IMR-90 (cell line): ENCODE data around the gene CFAP298. TPM values are rescaled to one million over a fixed set of nuclear protein-coding genes. Genes with fewer than 3 reads are reported as not detected.

Experiments
- ATAC-seq: fragments of 200-7000 bp; cut with Tn5 transposase; 2 replicates; pipeline ENCODE4 v1.9.1; 2020; ENCODE audit warnings: low read depth, mild to moderate bottlenecking, moderate library complexity
- BruUV-seq: library from RNA; stranded (reverse); fragments of 400-500 nt; replicated peaks from 2 replicates; lab custom pipeline; 2021; lab: Mats Ljungman, UMichigan
- CTCF ChIA-PET: fragments of 300-600 bp; formaldehyde crosslinking; extraction: SDS; loops from one replicate; lab custom pipeline; 2021; ENCODE audit warnings: antibody characterized with exemption; lab: Yijun Ruan, JAX
- POLR2A ChIA-PET: fragments of 300-600 bp; sonication (Branson Sonifier 250); formaldehyde crosslinking; loops from one replicate; lab custom pipeline; 2022; ENCODE audit warnings: antibody characterized with exemption; ENCODE audit not compliant: unreplicated experiment; lab: Charles Lee
- DNase-seq: peaks from one replicate; pipeline ENCODE4 v3.0.0; 2013
- H2AFZ ChIP-seq: replicated peaks from 2 replicates; pipeline ENCODE3; 2013; ENCODE audit warnings: low read length, mild to moderate bottlenecking; ENCODE audit not compliant: poor library complexity
- H2AK5ac ChIP-seq: 2 replicates; pipeline ENCODE4 v1.6.1; 2013; ENCODE audit warnings: low read depth, low read length, inconsistent platforms
- H2AK9ac ChIP-seq: replicated peaks from 2 replicates; pipeline ENCODE3; 2013; ENCODE audit warnings: mild to moderate bottlenecking, low read depth, low read length, moderate library complexity; ENCODE audit not compliant: poor library complexity
- H2BK120ac ChIP-seq: 2 replicates; pipeline ENCODE4 v1.6.1; 2013; ENCODE audit warnings: low read depth, low read length, inconsistent platforms
- H2BK15ac ChIP-seq: 3 replicates; pipeline ENCODE4 v1.6.1; 2013; ENCODE audit warnings: low read depth, low read length, inconsistent platforms
- H2BK20ac ChIP-seq: 2 replicates; pipeline ENCODE4 v1.6.1; 2013; ENCODE audit warnings: low read depth, mild to moderate bottlenecking, inconsistent platforms, low read length, moderate library complexity
- H2BK5ac ChIP-seq: 2 replicates; pipeline ENCODE4 v1.6.1; 2013; ENCODE audit warnings: mild to moderate bottlenecking, low read depth, low read length, inconsistent platforms; ENCODE audit not compliant: poor library complexity, severe bottlenecking
- H3K14ac ChIP-seq: replicated peaks from 2 replicates; pipeline ENCODE4 v1.6.1; 2013; ENCODE audit warnings: low read depth, low read length, inconsistent platforms
- H3K18ac ChIP-seq: 2 replicates; pipeline ENCODE4 v1.6.1; 2013; ENCODE audit warnings: low read depth, low read length, control low read depth
- H3K23ac ChIP-seq: 2 replicates; pipeline ENCODE4 v1.6.1; 2013; ENCODE audit warnings: low read depth, low read length, inconsistent platforms
- H3K27ac ChIP-seq: 2 replicates; pipeline ENCODE4 v1.5.1; 2013; ENCODE audit warnings: mild to moderate bottlenecking, control low read depth, low read length; ENCODE audit not compliant: insufficient read depth
- H3K27me3 ChIP-seq: 2 replicates; pipeline ENCODE4 v1.6.1; 2013; ENCODE audit warnings: low read length; ENCODE audit not compliant: control insufficient read depth, insufficient read depth
- H3K36me3 ChIP-seq: 2 replicates; pipeline ENCODE4 v1.6.1; 2013; ENCODE audit warnings: low read length, mixed read lengths; ENCODE audit not compliant: control insufficient read depth, insufficient read depth
- H3K4ac ChIP-seq: 2 replicates; pipeline ENCODE4 v1.6.1; 2013; ENCODE audit warnings: low read depth, low read length, inconsistent platforms
- H3K4me1 ChIP-seq: 2 replicates; pipeline ENCODE4 v1.6.1; 2013; ENCODE audit warnings: low read length, mixed read lengths; ENCODE audit not compliant: control insufficient read depth, insufficient read depth
- H3K4me2 ChIP-seq: 2 replicates; pipeline ENCODE4 v1.6.1; 2013; ENCODE audit warnings: low read depth, mild to moderate bottlenecking, control low read depth, low read length, moderate library complexity
- H3K4me3 ChIP-seq: 2 replicates; pipeline ENCODE4 v1.5.1; 2013; ENCODE audit warnings: low read depth, mild to moderate bottlenecking, control low read depth, low read length, moderate library complexity; ENCODE audit not compliant: insufficient read depth
- H3K56ac ChIP-seq: 2 replicates; pipeline ENCODE4 v1.6.1; 2013; ENCODE audit warnings: low read length, inconsistent platforms; ENCODE audit not compliant: insufficient read depth; ENCODE audit errors: extremely low read depth
- H3K79me1 ChIP-seq, 2 experiments: 2 replicates each; pipeline ENCODE4 v1.6.1; 2013; ENCODE audit warnings: low read length in 2 of 2, inconsistent platforms in 1 of 2, low read depth in 1 of 2
- H3K9ac ChIP-seq: 2 replicates; pipeline ENCODE4 v1.6.1; 2013; ENCODE audit warnings: low read depth, low read length, control low read depth
- H3K9me1 ChIP-seq: 2 replicates; pipeline ENCODE4 v1.6.1; 2013; ENCODE audit warnings: low read length, inconsistent platforms; ENCODE audit not compliant: insufficient read depth
- H3K9me3 ChIP-seq: 2 replicates; pipeline ENCODE4 v1.6.1; 2013; ENCODE audit warnings: low read length; ENCODE audit not compliant: control insufficient read depth, insufficient read depth
- H4K20me1 ChIP-seq: 2 replicates; pipeline ENCODE4 v1.6.1; 2013; ENCODE audit warnings: low read length, inconsistent platforms; ENCODE audit not compliant: insufficient read depth
- H4K5ac ChIP-seq: 2 replicates; pipeline ENCODE4 v1.6.1; 2013; ENCODE audit warnings: mild to moderate bottlenecking, low read depth, low read length, control low read depth
- H4K8ac ChIP-seq, 2 experiments: 2 replicates each; pipeline ENCODE4 v1.6.1; 2013; ENCODE audit warnings: low read depth in 2 of 2, low read length in 2 of 2, control low read depth in 1 of 2, inconsistent platforms in 1 of 2
- H4K91ac ChIP-seq: 2 replicates; pipeline ENCODE4 v1.6.1; 2013; ENCODE audit warnings: low read depth, low read length, inconsistent platforms; ENCODE audit not compliant: insufficient read depth
- BHLHE40 ChIP-seq: fragments of 150-350 bp; IDR thresholded peaks from 2 replicates; pipeline ENCODE4 v1.6.1; 2016; ENCODE audit warnings: mild to moderate bottlenecking, low read depth, low read length
- CEBPB ChIP-seq: IDR thresholded peaks from 2 replicates; pipeline ENCODE4 v1.6.1; 2012; ENCODE audit warnings: low read depth, low read length, improper control_type of control experiment
- CHD1 ChIP-seq: IDR thresholded peaks from 2 replicates; pipeline ENCODE4 v1.6.1; 2012; ENCODE audit warnings: low read depth, low read length, improper control_type of control experiment
- CTCF ChIP-seq: conservative IDR thresholded peaks from 2 replicates; pipeline ENCODE4 v1.5.1; 2012; ENCODE audit warnings: mild to moderate bottlenecking, low read depth, low read length, improper control_type of control experiment
- FOS ChIP-seq: fragments of 150-350 bp; IDR thresholded peaks from 2 replicates; pipeline ENCODE4 v1.6.1; 2016; ENCODE audit warnings: low read depth, low read length
- MAFK ChIP-seq: IDR thresholded peaks from 2 replicates; pipeline ENCODE4 v1.6.1; 2012; ENCODE audit warnings: low read depth, low read length, improper control_type of control experiment
- MAZ ChIP-seq: IDR thresholded peaks from 2 replicates; pipeline ENCODE4 v1.6.1; 2012; ENCODE audit warnings: low read depth, mild to moderate bottlenecking, low read length, improper control_type of control experiment, moderate library complexity, borderline replicate concordance
- MXI1 ChIP-seq: IDR thresholded peaks from 2 replicates; pipeline ENCODE4 v1.6.1; 2012; ENCODE audit warnings: low read depth, mild to moderate bottlenecking, low read length, moderate library complexity, borderline replicate concordance
- NFE2L2 ChIP-seq: fragments of 150-350 bp; IDR thresholded peaks from 2 replicates; pipeline ENCODE4 v1.6.1; 2016; ENCODE audit warnings: low read depth, mild to moderate bottlenecking, low read length
- POLR2A ChIP-seq: IDR thresholded peaks from 2 replicates; pipeline ENCODE4 v1.6.1; 2012; ENCODE audit warnings: mild to moderate bottlenecking, low read depth, low read length
- RAD21 ChIP-seq: IDR thresholded peaks from 2 replicates; pipeline ENCODE4 v1.6.1; 2012; ENCODE audit warnings: low read length, improper control_type of control experiment
- RCOR1 ChIP-seq: IDR thresholded peaks from 2 replicates; pipeline ENCODE4 v1.6.1; 2012; ENCODE audit warnings: mild to moderate bottlenecking, low read length, improper control_type of control experiment; ENCODE audit not compliant: insufficient replicate concordance
- RFX5 ChIP-seq: IDR thresholded peaks from 2 replicates; pipeline ENCODE4 v1.8.0; 2012; ENCODE audit warnings: low read depth, mild to moderate bottlenecking, low read length, moderate library complexity
- SMC3 ChIP-seq: fragments of 150-350 bp; IDR thresholded peaks from 2 replicates; pipeline ENCODE4 v1.6.1; 2016; ENCODE audit warnings: low read depth, mild to moderate bottlenecking, antibody characterized with exemption, low read length, moderate library complexity
- USF2 ChIP-seq: fragments of 150-350 bp; IDR thresholded peaks from 2 replicates; pipeline ENCODE4 v1.6.1; 2017; ENCODE audit warnings: mild to moderate bottlenecking, antibody characterized with exemption, low read length, low read depth
- WGBS, 2 experiments: methylation state at CpG; one replicate each; pipeline versions ENCODE4 v1.1.5 to v1.1.7; 2013; ENCODE audit warnings: missing lambda C conversion rate in 2 of 2; ENCODE audit not compliant: insufficient read length in 1 of 2; ENCODE audit errors: extremely low coverage in 2 of 2; 5-methylcytosine and 5-hydroxymethylcytosine counted together
- dilution Hi-C: fragments of 300-500 bp; cut with HindIII; formaldehyde crosslinking; loops from one replicate; pipeline ENCODE4 v1.14.3; 2018; ENCODE audit warnings: low sequenced_read_pairs; ENCODE audit not compliant: unreplicated experiment
- in situ Hi-C: fragments of 300-500 bp; cut with MboI; formaldehyde crosslinking; loops from 3 replicates; pipeline ENCODE4 v1.14.3; 2019; ENCODE audit warnings: low sequenced_read_pairs, inconsistent platforms, mixed read lengths
- intact Hi-C: fragments of 100-400 bp; cut with micrococcal nuclease; formaldehyde crosslinking; loops from 2 replicates; pipeline ENCODE4 v1.10.0; 2022
- polyA plus RNA-seq, 3 experiments: library from polyadenylated mRNA; depleted of rRNA; stranded (reverse); fragments of >200 nt; gene quantifications; 2 replicates each; pipeline ENCODE4 v1.2.3, GENCODE V29; 2012; ENCODE audit warnings: low replicate concordance in 1 of 3
- total RNA-seq: library from RNA; depleted of rRNA; stranded (reverse); fragments of >200 nt; gene quantifications from 2 replicates; pipeline ENCODE4 v1.2.3, GENCODE V29; 2012
- TF ChIP-seq, protein P1 (sequence below): fragments of 150-350 bp; IDR thresholded peaks from 2 replicates; pipeline ENCODE4 v1.6.1; 2016; ENCODE audit warnings: low read depth, mild to moderate bottlenecking, low read length, moderate library complexity, borderline replicate concordance

Gene CFAP298
- total and polyA plus RNA-seq, 2 of the 4 experiments (the other 2 are of a cell fraction) = 8.1 to 25.7 TPM

DNA sequence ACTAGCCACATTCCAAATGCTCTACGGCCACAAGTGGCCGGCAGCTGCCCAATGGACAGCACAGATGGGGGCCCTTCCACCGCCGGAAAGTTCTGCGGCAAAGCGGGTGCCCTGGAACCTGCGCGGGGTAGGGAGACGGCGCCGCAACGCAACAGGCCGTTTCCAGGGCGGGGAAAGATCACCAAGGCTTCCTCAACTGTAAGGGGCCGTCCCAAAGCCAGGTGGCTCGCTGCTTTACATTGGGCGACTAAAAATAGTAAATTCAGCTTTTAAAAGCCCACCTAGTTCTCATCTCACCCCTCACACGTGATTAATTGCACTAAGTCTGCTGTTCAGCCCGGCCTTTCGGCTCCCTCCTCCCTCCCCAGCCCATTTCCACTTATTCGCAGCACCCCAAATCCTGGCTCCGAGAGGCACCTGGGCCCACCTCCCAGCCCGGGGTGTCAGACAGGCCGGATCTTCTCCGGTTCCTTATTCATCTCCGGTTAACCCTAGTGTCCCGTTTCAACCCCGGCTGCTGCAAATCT is 643 bp downstream of the CFAP298 start:
- ChIA-PET CTCF (interaction anchor here (4.3 kb wide), 1 partner anchor 11 kb away, joined by 26 read pairs; no protein-coding TSS in a partner anchor), POLR2A (no interaction called here)
- H2AFZ ChIP-seq = peak overlapping the region; percentile 100
- TF ChIP-seq MXI1 = no peak
- TF ChIP-seq RFX5 = no peak
- TF ChIP-seq RCOR1 = no peak
- no peak for TF ChIP-seq NFE2L2
- TF ChIP-seq, protein P1, sequence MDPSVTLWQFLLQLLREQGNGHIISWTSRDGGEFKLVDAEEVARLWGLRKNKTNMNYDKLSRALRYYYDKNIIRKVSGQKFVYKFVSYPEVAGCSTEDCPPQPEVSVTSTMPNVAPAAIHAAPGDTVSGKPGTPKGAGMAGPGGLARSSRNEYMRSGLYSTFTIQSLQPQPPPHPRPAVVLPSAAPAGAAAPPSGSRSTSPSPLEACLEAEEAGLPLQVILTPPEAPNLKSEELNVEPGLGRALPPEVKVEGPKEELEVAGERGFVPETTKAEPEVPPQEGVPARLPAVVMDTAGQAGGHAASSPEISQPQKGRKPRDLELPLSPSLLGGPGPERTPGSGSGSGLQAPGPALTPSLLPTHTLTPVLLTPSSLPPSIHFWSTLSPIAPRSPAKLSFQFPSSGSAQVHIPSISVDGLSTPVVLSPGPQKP = no peak
- TF ChIP-seq FOS = no peak
- no peak for TF ChIP-seq CHD1
- TF ChIP-seq MAZ = no peak
- no peak for TF ChIP-seq CEBPB
- no peak for TF ChIP-seq MAFK
- TF ChIP-seq SMC3 = no peak
- no peak for TF ChIP-seq POLR2A
- TF ChIP-seq CTCF = no peak
- no peak for TF ChIP-seq BHLHE40
- TF ChIP-seq USF2 = no peak
- TF ChIP-seq RAD21 = no peak
- peak overlapping the region; percentile 85 for H3K4me2 ChIP-seq
- peak overlapping the region; percentile 91; the same call in 1 of the 2 replicates for H3K27ac ChIP-seq
- no peaks in the 10 kb centered on the region for H3K9me3 ChIP-seq
- peak overlapping the region; percentile 85 for H3K9ac ChIP-seq
- no peaks in the 10 kb centered on the region for H3K9me1 ChIP-seq
- no peak overlapping the region; the same call in 1 of the 2 replicates for H3K14ac ChIP-seq
- H4K8ac ChIP-seq = peak overlapping the region in 1 of 2 experiments; percentile 46; a peak in 2 of 4 replicates
- ATAC-seq (peak; percentile 15), DNase-seq (peak; percentile 18)
- peak overlapping the region; percentile 90 for H2AK9ac ChIP-seq
- H3K79me1 ChIP-seq = peaks cover 16 to 18% of the 10 kb centered on the region in 2 experiments
- H3K18ac ChIP-seq = no peak overlapping the region
- H3K4me3 ChIP-seq = peak overlapping the region; percentile 80
- H3K23ac ChIP-seq = 0 out of 2 replicates have a peak overlapping the region, but pooled peaks have one; percentile 54
- H2BK120ac ChIP-seq = no peak overlapping the region
- H4K91ac ChIP-seq = no peak overlapping the region
- no peak overlapping the region for H2BK15ac ChIP-seq
- H4K5ac ChIP-seq = no peak overlapping the region
- no peak overlapping the region for H2BK20ac ChIP-seq
- peaks cover 2% of the 10 kb centered on the region; the same call in 1 of the 2 replicates for H3K4me1 ChIP-seq
- 1% methylated on average over 21 of the region's 28 CpGs; no CpG with 5 or more reads in 1 of the 2 experiments for WGBS, 2 experiments
- no peak overlapping the region for H2BK5ac ChIP-seq
- dilution Hi-C loops = no loop called here
- BruUV-seq = no TSS peak
- intact Hi-C loops = no loop called here
- in situ Hi-C loops = no loop called here
- no peaks in the 10 kb centered on the region for H3K27me3 ChIP-seq
- no peak overlapping the region for H3K4ac ChIP-seq
- H4K20me1 ChIP-seq = peaks cover 4% of the 10 kb centered on the region; the same call in 1 of the 2 replicates
- peaks cover 4% of the 10 kb centered on the region for H3K36me3 ChIP-seq
- no peak overlapping the region; the same call in 1 of the 2 replicates for H3K56ac ChIP-seq
- no peak overlapping the region for H2AK5ac ChIP-seq
